PC-9 (cell line): Measurements from ENCODE around the gene ZFAND3. TPM values are rescaled to one million over a fixed set of nuclear protein-coding genes. Genes with fewer than 3 reads are reported as not detected.

Experiments
- BruUV-seq: library from RNA; stranded (reverse); fragments of 400-500 nt; replicated peaks from 2 replicates; lab custom pipeline; 2021; lab: Mats Ljungman, UMichigan
- CTCF ChIA-PET: fragments of 300-600 bp; sonication (Branson Sonifier 250); formaldehyde crosslinking; loops from one replicate; lab custom pipeline; 2022; ENCODE audit warnings: antibody characterized with exemption; lab: Charles Lee
- POLR2A ChIA-PET: fragments of 300-600 bp; sonication (Branson Sonifier 250); formaldehyde crosslinking; loops from one replicate; lab custom pipeline; 2022; ENCODE audit warnings: antibody characterized with exemption; ENCODE audit not compliant: unreplicated experiment; lab: Charles Lee
- DNase-seq, 2 experiments: peaks; one replicate each; pipeline versions ENCODE4 v3.0.0 to v3.0.0-alpha.2; 2015 to 2022; ENCODE audit warnings: mixed read lengths in 1 of 2
- H2AFZ ChIP-seq: fragments of 200-600 bp; sonication (generic); 2 replicates; pipeline ENCODE4 v1.8.1; 2017; ENCODE audit warnings: antibody characterized with exemption
- H3F3A ChIP-seq: fragments of 200-600 bp; sonication (generic); 2 replicates; pipeline ENCODE4 v1.8.1; 2017; ENCODE audit warnings: antibody characterized with exemption, mild to moderate bottlenecking, low read depth; ENCODE audit not compliant: insufficient read depth
- H3K27ac ChIP-seq: fragments of 200-600 bp; sonication (generic); 2 replicates; pipeline ENCODE4 v1.6.1; 2016; ENCODE audit warnings: mixed run types
- H3K27me3 ChIP-seq: fragments of 200-600 bp; sonication (generic); 2 replicates; pipeline ENCODE4 v1.6.1; 2016; ENCODE audit warnings: low read depth, mixed run types; ENCODE audit not compliant: insufficient read depth
- H3K36me3 ChIP-seq: fragments of 200-600 bp; sonication (generic); 2 replicates; pipeline ENCODE4 v1.6.1; 2016; ENCODE audit warnings: low read depth, mixed run types
- H3K4me1 ChIP-seq: fragments of 200-600 bp; sonication (generic); replicated peaks from 2 replicates; pipeline ENCODE4 v1.6.1; 2016; ENCODE audit warnings: mixed run types; ENCODE audit not compliant: insufficient read depth
- H3K4me2 ChIP-seq: fragments of 200-600 bp; sonication (generic); 2 replicates; pipeline ENCODE4 v1.6.1; 2017; ENCODE audit warnings: mixed run types
- H3K4me3 ChIP-seq: fragments of 200-600 bp; sonication (generic); 2 replicates; pipeline ENCODE4 v1.6.1; 2016; ENCODE audit warnings: mixed run types
- H3K79me2 ChIP-seq: fragments of 200-600 bp; sonication (generic); 2 replicates; pipeline ENCODE4 v1.6.1; 2017; ENCODE audit warnings: low read depth, mixed run types
- H3K9me2 ChIP-seq: fragments of 200-600 bp; sonication (generic); 2 replicates; pipeline ENCODE4 v1.8.1; 2017; ENCODE audit warnings: mild to moderate bottlenecking; ENCODE audit not compliant: insufficient read depth
- H3K9me3 ChIP-seq: fragments of 200-600 bp; sonication (generic); 2 replicates; pipeline ENCODE4 v1.8.1; 2016; ENCODE audit warnings: low read depth; ENCODE audit not compliant: insufficient read depth
- H4K20me1 ChIP-seq: fragments of 200-600 bp; sonication (generic); 2 replicates; pipeline ENCODE4 v1.8.1; 2017; ENCODE audit not compliant: insufficient read depth
- EZH2 ChIP-seq: fragments of 200-600 bp; sonication (generic); IDR thresholded peaks from 2 replicates; pipeline ENCODE4 v1.8.0; 2017; ENCODE audit warnings: antibody characterized with exemption, low read depth
- intact Hi-C: fragments of 100-400 bp; cut with micrococcal nuclease; formaldehyde crosslinking; loops from one replicate; pipeline ENCODE4 v1.10.0; 2022; ENCODE audit not compliant: unreplicated experiment
- total RNA-seq: library from RNA; stranded (reverse); gene quantifications from 2 replicates; pipeline ENCODE4 v1.2.3, GENCODE V29; 2021
- TF ChIP-seq, protein P1 (sequence below): fragments of 200-600 bp; sonication (generic); conservative IDR thresholded peaks from 2 replicates; pipeline ENCODE4 v1.6.1; 2017; ENCODE audit warnings: mixed run types, antibody characterized with exemption, mild to moderate bottlenecking, moderate library complexity

ZFAND3 gene
- total RNA-seq, 1 experiment from 2014 or later: 46.8 TPM

DNA sequence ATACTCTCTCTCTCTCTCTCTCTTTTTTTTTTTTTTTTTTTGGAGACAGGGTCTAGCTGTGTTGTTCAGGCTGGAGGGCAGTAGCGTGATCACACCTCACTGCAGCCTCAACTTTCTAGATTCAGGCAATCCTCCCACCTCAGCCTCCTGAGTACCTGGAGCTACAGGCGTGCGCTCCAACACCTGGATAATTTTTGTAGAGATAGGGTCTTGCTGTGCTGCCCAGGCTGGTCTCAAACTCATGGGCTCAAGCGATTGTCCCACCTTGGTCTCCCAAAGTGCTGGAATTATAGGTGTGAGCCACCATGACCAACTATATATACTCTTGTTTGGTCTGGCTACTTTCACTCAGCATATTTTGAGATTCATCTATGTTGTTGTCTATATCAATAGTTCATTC lies 154.9 kb downstream of the ZFAND3 start:
- Histone ChIP-seq H3K4me3 (no peak overlapping the region), H3F3A (0 out of 2 replicates have a peak, but pooled peaks cover 4% of the 10 kb centered on the region), H3K36me3 (no peaks in the 10 kb centered on the region), H4K20me1 (peaks cover 19% of the 10 kb centered on the region), H3K79me2 (peaks cover 45% of the 10 kb centered on the region), H3K9me3 (peaks cover 14% of the 10 kb centered on the region; the same call in 1 of the 2 replicates), H3K9me2 (no peaks in the 10 kb centered on the region; the same call in 1 of the 2 replicates), H3K4me2 (no peak overlapping the region), H3K4me1 (no peaks in the 10 kb centered on the region), H2AFZ (no peak overlapping the region), H3K27ac (no peak overlapping the region), H3K27me3 (no peaks in the 10 kb centered on the region)
- no peak for DNase-seq
- intact Hi-C loops: no loop called here
- BruUV-seq: no TSS peak
- TF ChIP-seq, protein P1, sequence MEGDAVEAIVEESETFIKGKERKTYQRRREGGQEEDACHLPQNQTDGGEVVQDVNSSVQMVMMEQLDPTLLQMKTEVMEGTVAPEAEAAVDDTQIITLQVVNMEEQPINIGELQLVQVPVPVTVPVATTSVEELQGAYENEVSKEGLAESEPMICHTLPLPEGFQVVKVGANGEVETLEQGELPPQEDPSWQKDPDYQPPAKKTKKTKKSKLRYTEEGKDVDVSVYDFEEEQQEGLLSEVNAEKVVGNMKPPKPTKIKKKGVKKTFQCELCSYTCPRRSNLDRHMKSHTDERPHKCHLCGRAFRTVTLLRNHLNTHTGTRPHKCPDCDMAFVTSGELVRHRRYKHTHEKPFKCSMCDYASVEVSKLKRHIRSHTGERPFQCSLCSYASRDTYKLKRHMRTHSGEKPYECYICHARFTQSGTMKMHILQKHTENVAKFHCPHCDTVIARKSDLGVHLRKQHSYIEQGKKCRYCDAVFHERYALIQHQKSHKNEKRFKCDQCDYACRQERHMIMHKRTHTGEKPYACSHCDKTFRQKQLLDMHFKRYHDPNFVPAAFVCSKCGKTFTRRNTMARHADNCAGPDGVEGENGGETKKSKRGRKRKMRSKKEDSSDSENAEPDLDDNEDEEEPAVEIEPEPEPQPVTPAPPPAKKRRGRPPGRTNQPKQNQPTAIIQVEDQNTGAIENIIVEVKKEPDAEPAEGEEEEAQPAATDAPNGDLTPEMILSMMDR: no peak
- no peak for TF ChIP-seq EZH2
- ChIA-PET CTCF (no interaction called here), POLR2A (no interaction called here)

DNA sequence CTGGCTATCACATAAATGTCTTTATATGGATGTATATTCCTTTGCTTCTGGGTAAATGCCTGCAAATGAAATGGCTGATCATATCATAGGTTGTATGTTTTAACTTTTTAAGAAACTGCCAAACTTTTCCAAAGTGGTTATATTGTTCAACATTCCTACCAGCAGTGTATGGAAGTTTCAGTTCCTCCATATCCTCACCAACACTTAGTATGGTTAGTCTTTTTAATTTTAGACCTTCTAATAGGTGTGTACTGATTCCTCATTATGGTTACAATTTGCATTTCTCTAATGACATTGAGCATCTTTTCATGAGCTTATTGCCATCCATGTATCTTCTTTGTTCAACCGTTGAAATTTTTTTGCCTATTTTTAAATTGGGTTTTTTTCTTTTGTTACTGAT lies 155.4 kb downstream of the ZFAND3 start:
- Histone ChIP-seq H3K4me1 (no peaks in the 10 kb centered on the region), H3K36me3 (no peaks in the 10 kb centered on the region), H3K4me3 (no peak overlapping the region), H3K27me3 (no peaks in the 10 kb centered on the region), H3K9me3 (peaks cover 14% of the 10 kb centered on the region; the same call in 1 of the 2 replicates), H3F3A (0 out of 2 replicates have a peak, but pooled peaks cover 4% of the 10 kb centered on the region), H3K27ac (no peak overlapping the region), H3K4me2 (no peak overlapping the region), H3K9me2 (no peaks in the 10 kb centered on the region; the same call in 1 of the 2 replicates), H3K79me2 (peaks cover 46% of the 10 kb centered on the region), H4K20me1 (peaks cover 25% of the 10 kb centered on the region), H2AFZ (no peak overlapping the region)
- intact Hi-C loops: no loop called here
- CTCF ChIA-PET: no interaction called here
- DNase-seq: no peak
- no TSS peak for BruUV-seq
- no peak for TF ChIP-seq EZH2
- TF ChIP-seq, protein P1: no peak
- POLR2A ChIA-PET: no interaction called here

DNA sequence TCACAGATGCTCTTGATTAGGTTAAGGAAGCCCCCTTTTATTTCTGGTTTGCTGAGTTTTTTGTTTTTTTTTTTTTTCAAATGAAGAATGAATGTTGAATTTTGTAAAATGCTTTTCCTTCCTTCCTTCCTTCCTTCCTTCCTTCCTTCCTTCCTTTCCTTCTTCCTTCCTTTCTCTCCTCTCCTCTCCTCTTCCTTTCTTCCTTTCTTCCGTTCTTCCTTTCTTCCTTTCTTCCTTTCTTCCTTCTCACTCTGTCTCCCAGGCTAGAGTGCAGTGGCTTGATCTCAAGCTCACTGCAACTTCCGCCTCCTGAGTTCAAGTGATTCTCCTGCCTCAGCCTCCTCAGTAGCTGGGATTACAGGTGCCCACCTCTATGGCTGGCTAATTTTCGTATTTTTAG lies 158.2 kb downstream of the ZFAND3 start:
- POLR2A ChIA-PET: no interaction called here

More for the DNA sequence above, 158.2 kb downstream of the ZFAND3 start:
- peaks cover 34% of the 10 kb centered on the region for H4K20me1 ChIP-seq
- TF ChIP-seq, protein P1: no peak
- no peak for TF ChIP-seq EZH2
- no peaks in the 10 kb centered on the region for H3K4me1 ChIP-seq
- H3F3A ChIP-seq: 0 out of 2 replicates have a peak, but pooled peaks cover 4% of the 10 kb centered on the region
- H3K79me2 ChIP-seq: peaks cover 63% of the 10 kb centered on the region
- H3K9me2 ChIP-seq: no peaks in the 10 kb centered on the region
- CTCF ChIA-PET: no interaction called here
- no peak overlapping the region for H3K4me2 ChIP-seq
- DNase-seq: no peak
- BruUV-seq: no TSS peak
- H3K27ac ChIP-seq: no peak overlapping the region
- H2AFZ ChIP-seq: no peak overlapping the region
- H3K27me3 ChIP-seq: no peaks in the 10 kb centered on the region
- H3K4me3 ChIP-seq: no peak overlapping the region
- no peaks in the 10 kb centered on the region for H3K36me3 ChIP-seq
- intact Hi-C loops: no loop called here
- H3K9me3 ChIP-seq: peaks cover 14% of the 10 kb centered on the region; the same call in 1 of the 2 replicates
